DOHH2 (cell line): ENCODE data around the gene NSMCE4A.

ENCODE experiments used
- EZH2phosphoT487 ChIP-seq: fragments of 200-600 bp; sonication (generic); IDR thresholded peaks from 2 replicates; pipeline ENCODE4 v1.6.1; 2017; ENCODE audit warnings: borderline replicate concordance, mild to moderate bottlenecking, antibody characterized with exemption, low read length, moderate library complexity, mixed read lengths
- TF ChIP-seq, protein P1 (sequence below): fragments of 200-600 bp; sonication (generic); IDR thresholded peaks from one replicate; pipeline ENCODE4 v1.5.1; 2014; ENCODE audit warnings: antibody characterized with exemption, mild to moderate bottlenecking, low read depth, low read length; ENCODE audit not compliant: poor library complexity, severe bottlenecking

DNA sequence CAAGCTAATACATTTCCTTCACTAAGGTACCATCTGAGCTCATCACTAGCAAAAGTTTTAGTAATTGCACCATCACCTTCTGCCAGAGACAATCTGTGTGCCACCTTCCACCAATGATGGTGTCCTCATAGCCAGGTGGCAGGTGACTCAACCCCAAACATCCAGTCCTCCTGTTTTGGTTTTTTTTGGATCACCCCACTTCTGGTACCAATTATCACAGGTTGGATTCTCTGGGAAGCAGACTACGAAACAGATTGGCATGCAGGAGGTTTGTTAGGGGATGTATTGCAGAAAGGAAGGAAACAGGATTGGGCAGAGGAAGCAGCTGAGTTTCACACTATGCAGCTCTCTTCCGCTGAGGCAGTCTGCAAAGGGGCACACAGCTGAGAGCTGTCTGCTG lies 9.4 kb upstream of the NSMCE4A start:
- TF ChIP-seq, protein P1, sequence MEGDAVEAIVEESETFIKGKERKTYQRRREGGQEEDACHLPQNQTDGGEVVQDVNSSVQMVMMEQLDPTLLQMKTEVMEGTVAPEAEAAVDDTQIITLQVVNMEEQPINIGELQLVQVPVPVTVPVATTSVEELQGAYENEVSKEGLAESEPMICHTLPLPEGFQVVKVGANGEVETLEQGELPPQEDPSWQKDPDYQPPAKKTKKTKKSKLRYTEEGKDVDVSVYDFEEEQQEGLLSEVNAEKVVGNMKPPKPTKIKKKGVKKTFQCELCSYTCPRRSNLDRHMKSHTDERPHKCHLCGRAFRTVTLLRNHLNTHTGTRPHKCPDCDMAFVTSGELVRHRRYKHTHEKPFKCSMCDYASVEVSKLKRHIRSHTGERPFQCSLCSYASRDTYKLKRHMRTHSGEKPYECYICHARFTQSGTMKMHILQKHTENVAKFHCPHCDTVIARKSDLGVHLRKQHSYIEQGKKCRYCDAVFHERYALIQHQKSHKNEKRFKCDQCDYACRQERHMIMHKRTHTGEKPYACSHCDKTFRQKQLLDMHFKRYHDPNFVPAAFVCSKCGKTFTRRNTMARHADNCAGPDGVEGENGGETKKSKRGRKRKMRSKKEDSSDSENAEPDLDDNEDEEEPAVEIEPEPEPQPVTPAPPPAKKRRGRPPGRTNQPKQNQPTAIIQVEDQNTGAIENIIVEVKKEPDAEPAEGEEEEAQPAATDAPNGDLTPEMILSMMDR: no peak
- no peak for TF ChIP-seq EZH2phosphoT487
